ENCODE results near the gene SAMD7.
A peak's percentile ranks its signal among the peaks of the same experiment; 100 is the strongest.

SAMD7 gene

GRCh38 chr3:169966951-169967915 is 55.9 kb downstream of the SAMD7 start:
- DNase-seq = peak; percentile 10

- no peak for DNase-seq
These were observed 57.0 kb downstream of the SAMD7 start for GRCh38 chr3:169968224-169968885.

- no peak for DNase-seq
These were observed 58.1 kb downstream of the SAMD7 start for GRCh38 chr3:169969174-169970095.

DNA sequence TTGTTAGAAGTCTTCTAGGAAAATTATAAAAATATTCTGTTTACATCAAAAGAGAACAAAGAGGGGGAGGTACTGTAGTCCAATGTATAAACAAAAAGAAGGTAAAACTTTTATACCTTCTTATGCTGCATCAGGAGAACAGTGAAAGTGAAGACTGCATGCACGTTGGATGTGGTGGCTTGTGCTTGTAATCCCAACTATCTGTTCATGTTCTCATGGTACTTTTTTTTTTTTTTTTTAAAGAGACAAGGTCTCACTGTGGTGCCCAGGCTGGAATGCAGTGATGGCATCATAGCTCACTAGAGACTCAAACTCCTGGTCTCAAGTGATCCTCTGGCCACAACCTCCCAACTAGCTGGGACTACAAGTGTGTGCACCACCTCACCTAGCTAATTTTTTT is 59.5 kb downstream of the SAMD7 start:
- no peak for DNase-seq

GRCh38 chr3:169971522-169971921 is 60.1 kb downstream of the SAMD7 start:
- DNase-seq = no peak

DNA sequence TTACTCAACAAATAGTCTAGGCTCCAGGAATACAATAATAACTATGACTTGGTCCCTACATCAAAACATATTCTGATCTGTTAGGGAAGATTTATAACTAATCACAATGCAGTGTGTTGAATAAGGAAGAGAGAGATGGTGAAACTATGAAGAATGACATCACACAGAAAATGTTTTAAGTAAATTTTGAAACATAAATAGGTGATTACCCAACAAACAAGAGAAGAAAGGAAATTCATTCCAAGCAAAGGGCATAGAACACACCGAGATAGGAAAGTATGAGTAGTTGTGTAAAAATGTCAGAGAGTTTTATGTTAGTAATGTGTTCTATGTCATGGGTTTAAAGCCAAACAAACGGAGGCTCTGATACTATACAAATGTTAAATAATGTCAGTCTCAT is 68.7 kb downstream of the SAMD7 start:
- no peak for DNase-seq

GRCh38 chr3:169984292-169984691 is 72.9 kb downstream of the SAMD7 start:
- DNase-seq = no peak

Measured in NCI-H1436 (cell line).